Subcutaneous abdominal adipose tissue (tissue), 5 donors: ENCODE results near the gene LRRC8B.
"Not testable (repeated sequence)": the region's sequence is repeated elsewhere in the genome, so short reads cannot be mapped to it uniquely, and the experiment has no call there.

Experiments
- H3K27ac ChIP-seq: one replicate; pipeline ENCODE4 v1.7.0; 2013; ENCODE audit warnings: low read depth, mild to moderate bottlenecking, inconsistent platforms, low read length, moderate library complexity
- H3K27me3 ChIP-seq, 5 donors: one replicate each; pipeline ENCODE4 v1.7.0; 2013; ENCODE audit warnings: low read length in 5 of 5, inconsistent platforms in 1 of 5; ENCODE audit not compliant: control insufficient read depth in 5 of 5, insufficient read depth in 4 of 5
- H3K36me3 ChIP-seq, 5 donors: one replicate each; pipeline ENCODE4 v1.7.0; 2013; ENCODE audit warnings: low read length in 5 of 5; ENCODE audit not compliant: control insufficient read depth in 5 of 5, insufficient read depth in 5 of 5
- H3K4me1 ChIP-seq, 5 donors: one replicate each; pipeline ENCODE4 v1.7.0; 2013; ENCODE audit warnings: low read length in 5 of 5, mild to moderate bottlenecking in 3 of 5, moderate library complexity in 1 of 5; ENCODE audit not compliant: control insufficient read depth in 5 of 5, insufficient read depth in 5 of 5
- H3K4me3 ChIP-seq, 5 donors: one replicate each; pipeline ENCODE4 v1.7.0; 2013; ENCODE audit warnings: low read length in 5 of 5, low read depth in 1 of 5
- H3K9ac ChIP-seq, 5 donors: one replicate each; pipeline ENCODE4 v1.7.0; 2013; ENCODE audit warnings: low read length in 5 of 5, mild to moderate bottlenecking in 4 of 5, moderate library complexity in 3 of 5
- H3K9me3 ChIP-seq, 5 donors: one replicate each; pipeline ENCODE4 v1.7.0; 2013; ENCODE audit warnings: low read length in 5 of 5; ENCODE audit not compliant: control insufficient read depth in 5 of 5
- donor health status: healthy.
- donor health status: healthy.
- donor health status: healthy.
- donor health status: healthy.
- donor health status: healthy.

LRRC8B gene

GRCh38 chr1:89590341-89591080 lies 65.9 kb downstream of the LRRC8B start:
- peak overlapping the region; percentile 66 for H3K27ac ChIP-seq
- H3K36me3 ChIP-seq, result peaks cover 0 to 8% (median 0%) of the 10 kb centered on the region in 5 donors
- H3K27me3 ChIP-seq, result no peaks in the 10 kb centered on the region
- no peak overlapping the region for H3K4me3 ChIP-seq
- peaks cover 0 to 11% (median 9%) of the 10 kb centered on the region in 5 donors for H3K4me1 ChIP-seq
- H3K9ac ChIP-seq, result no peak overlapping the region
- no peaks in the 10 kb centered on the region for H3K9me3 ChIP-seq

GRCh38 chr1:89592861-89593302 lies 68.3 kb downstream of the LRRC8B start:
- Histone ChIP-seq H3K4me1 (peaks cover 0 to 11% (median 9%) of the 10 kb centered on the region in 5 donors), H3K36me3 (peaks cover 0 to 10% (median 0%) of the 10 kb centered on the region in 5 donors)
- not testable (repeated sequence) for H3K9ac ChIP-seq, H3K9me3 ChIP-seq, H3K4me3 ChIP-seq, H3K27ac ChIP-seq, H3K27me3 ChIP-seq

- H3K4me1 ChIP-seq, result peaks cover 0 to 11% (median 9%) of the 10 kb centered on the region in 5 donors
- H3K9ac ChIP-seq, result no peak overlapping the region
- H3K36me3 ChIP-seq, result peaks cover 0 to 10% (median 0%) of the 10 kb centered on the region in 5 donors
- H3K9me3 ChIP-seq, result no peaks in the 10 kb centered on the region
- H3K27ac ChIP-seq, result no peak overlapping the region
- H3K4me3 ChIP-seq, result no peak overlapping the region
- no peaks in the 10 kb centered on the region for H3K27me3 ChIP-seq
These were observed 69.6 kb downstream of the LRRC8B start for GRCh38 chr1:89594096-89594740.

- H3K9me3 ChIP-seq, result no peaks in the 10 kb centered on the region
- no peak overlapping the region for H3K27ac ChIP-seq
- no peaks in the 10 kb centered on the region for H3K27me3 ChIP-seq
- peaks cover 0 to 10% (median 0%) of the 10 kb centered on the region in 5 donors for H3K36me3 ChIP-seq
- H3K9ac ChIP-seq, result no peak overlapping the region
- H3K4me3 ChIP-seq, result no peak overlapping the region
- no peaks in the 10 kb centered on the region for H3K4me1 ChIP-seq
These were observed 72.1 kb downstream of the LRRC8B start for GRCh38 chr1:89596698-89597097.

- Histone ChIP-seq H3K27ac (no peak overlapping the region), H3K9ac (no peak overlapping the region), H3K4me3 (no peak overlapping the region), H3K9me3 (no peaks in the 10 kb centered on the region), H3K36me3 (peaks cover 0 to 7% (median 0%) of the 10 kb centered on the region in 5 donors), H3K4me1 (peaks cover 0 to 3% (median 0%) of the 10 kb centered on the region in 5 donors), H3K27me3 (no peaks in the 10 kb centered on the region)
These were observed 74.1 kb downstream of the LRRC8B start for GRCh38 chr1:89598450-89599331.

GRCh38 chr1:89599332-89599630 lies 74.7 kb downstream of the LRRC8B start:
- peaks cover 0 to 6% (median 0%) of the 10 kb centered on the region in 5 donors for H3K36me3 ChIP-seq
- H3K27me3 ChIP-seq, result no peaks in the 10 kb centered on the region
- no peaks in the 10 kb centered on the region for H3K9me3 ChIP-seq
- no peak overlapping the region for H3K4me3 ChIP-seq
- H3K4me1 ChIP-seq, result peaks cover 0 to 3% (median 0%) of the 10 kb centered on the region in 5 donors
- H3K9ac ChIP-seq, result no peak overlapping the region
- H3K27ac ChIP-seq, result no peak overlapping the region

- H3K9me3 ChIP-seq, result no peaks in the 10 kb centered on the region
- peaks cover under 1 to 5% (median 3%) of the 10 kb centered on the region in 5 donors for H3K4me1 ChIP-seq
- H3K36me3 ChIP-seq, result peaks cover 0 to 2% (median 0%) of the 10 kb centered on the region in 5 donors
- H3K4me3 ChIP-seq, result no peak overlapping the region
- peak overlapping the region in 1 of 5 donors; percentile 6 for H3K9ac ChIP-seq
- no peak overlapping the region for H3K27ac ChIP-seq
- H3K27me3 ChIP-seq, result no peaks in the 10 kb centered on the region
These were observed 76.0 kb downstream of the LRRC8B start for GRCh38 chr1:89600451-89601224.

GRCh38 chr1:89602871-89603404 lies 78.3 kb downstream of the LRRC8B start:
- Histone ChIP-seq H3K27ac (no peak overlapping the region), H3K27me3 (no peaks in the 10 kb centered on the region), H3K4me3 (no peak overlapping the region), H3K9ac (no peak overlapping the region), H3K36me3 (no peaks in the 10 kb centered on the region), H3K4me1 (peaks cover 2 to 18% (median 15%) of the 10 kb centered on the region in 5 donors), H3K9me3 (no peaks in the 10 kb centered on the region)

GRCh38 chr1:89603651-89604413 lies 79.2 kb downstream of the LRRC8B start:
- no peak overlapping the region for H3K4me3 ChIP-seq
- no peaks in the 10 kb centered on the region for H3K27me3 ChIP-seq
- peaks cover 4 to 27% (median 22%) of the 10 kb centered on the region in 5 donors for H3K4me1 ChIP-seq
- no peak overlapping the region for H3K9ac ChIP-seq
- no peak overlapping the region for H3K27ac ChIP-seq
- no peaks in the 10 kb centered on the region for H3K9me3 ChIP-seq
- H3K36me3 ChIP-seq, result no peaks in the 10 kb centered on the region
